Effector CD4-positive, alpha-beta T cell (primary cell): ENCODE data around the gene TRIM73.
"Not testable (repeated sequence)": the region's sequence is repeated elsewhere in the genome, so short reads cannot be mapped to it uniquely, and the experiment has no call there.

ENCODE experiments used
- DNase-seq: peaks from one replicate; pipeline ENCODE4 v3.0.0-alpha.2; 2020

Gene TRIM73

GRCh38 chr7:75415829-75416373 lies 20.5 kb downstream of the TRIM73 start:
- DNase-seq, result not testable (repeated sequence)

- DNase-seq, result not testable (repeated sequence)
Observed at GRCh38 chr7:75416787-75417186, 21.4 kb downstream of the TRIM73 start.

- DNase-seq, result not testable (repeated sequence)
Observed at GRCh38 chr7:75418292-75418858, 22.9 kb downstream of the TRIM73 start.

GRCh38 chr7:75419210-75419609 lies 23.8 kb downstream of the TRIM73 start:
- not testable (repeated sequence) for DNase-seq

GRCh38 chr7:75419693-75420092 lies 24.3 kb downstream of the TRIM73 start:
- DNase-seq, result not testable (repeated sequence)

GRCh38 chr7:75420152-75420551 lies 24.7 kb downstream of the TRIM73 start:
- not testable (repeated sequence) for DNase-seq

GRCh38 chr7:75421798-75422710 lies 26.6 kb downstream of the TRIM73 start:
- DNase-seq, result not testable (repeated sequence)

GRCh38 chr7:75423481-75423880 lies 28.1 kb downstream of the TRIM73 start:
- DNase-seq, result not testable (repeated sequence)

GRCh38 chr7:75439000-75439399 lies 43.6 kb downstream of the TRIM73 start:
- DNase-seq, result not testable (repeated sequence)

- not testable (repeated sequence) for DNase-seq
Observed at GRCh38 chr7:75442101-75442464, 46.7 kb downstream of the TRIM73 start.

GRCh38 chr7:75442465-75443111 lies 47.2 kb downstream of the TRIM73 start:
- DNase-seq, result not testable (repeated sequence)

GRCh38 chr7:75449946-75450345 lies 54.5 kb downstream of the TRIM73 start:
- not testable (repeated sequence) for DNase-seq

GRCh38 chr7:75452494-75452955 lies 57.1 kb downstream of the TRIM73 start:
- not testable (repeated sequence) for DNase-seq
